ENCODE data around the gene ZNF808.
A peak's percentile ranks its signal among the peaks of the same experiment; 100 is the strongest.
"Not testable (repeated sequence)": the region's sequence is repeated elsewhere in the genome, so short reads cannot be mapped to it uniquely, and the experiment has no call there.

ZNF808 gene

DNA sequence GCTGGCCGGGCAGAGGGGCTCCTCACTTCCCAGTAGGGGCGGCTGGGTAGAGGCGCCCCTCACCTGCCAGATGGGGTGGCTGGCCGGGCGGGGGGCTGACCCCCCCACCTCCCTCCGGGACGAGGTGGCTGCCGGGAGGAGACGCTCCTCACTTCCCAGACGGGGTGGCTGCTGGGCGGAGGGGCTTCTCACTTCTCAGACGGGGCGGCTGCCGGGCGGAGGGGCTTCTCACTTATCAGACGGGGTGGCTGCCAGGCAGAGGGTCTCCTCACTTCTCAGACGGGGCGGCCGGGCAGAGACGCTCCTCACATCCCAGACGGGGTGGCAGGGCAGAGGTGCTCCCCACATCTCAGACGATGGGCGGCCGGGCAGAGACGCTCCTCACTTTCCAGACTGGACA is 66.0 kb downstream of the ZNF808 start:
- not testable (repeated sequence) for DNase-seq (ENCODE audit: low read depth)

DNA sequence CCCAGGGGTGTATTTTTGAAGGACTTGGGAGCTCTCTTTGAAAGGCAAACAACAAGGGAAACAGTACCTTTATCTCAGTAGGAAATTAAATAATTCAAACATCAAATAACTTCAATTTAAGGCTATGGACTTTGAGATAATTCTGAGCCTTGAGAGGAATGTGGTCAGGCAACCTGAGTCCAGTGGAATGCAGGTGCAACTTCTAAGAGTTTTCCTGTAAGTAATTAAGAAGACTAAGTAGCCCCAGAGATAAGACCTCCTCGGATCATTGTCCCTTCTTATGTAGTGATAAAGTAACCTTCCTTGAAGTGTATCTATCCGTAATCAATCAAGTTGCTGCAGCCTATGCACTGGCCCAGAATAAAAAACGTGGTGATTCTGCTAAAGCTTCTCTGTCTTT is 71.8 kb downstream of the ZNF808 start:
- DNase-seq (ENCODE audit: low read depth): no peak

DNA sequence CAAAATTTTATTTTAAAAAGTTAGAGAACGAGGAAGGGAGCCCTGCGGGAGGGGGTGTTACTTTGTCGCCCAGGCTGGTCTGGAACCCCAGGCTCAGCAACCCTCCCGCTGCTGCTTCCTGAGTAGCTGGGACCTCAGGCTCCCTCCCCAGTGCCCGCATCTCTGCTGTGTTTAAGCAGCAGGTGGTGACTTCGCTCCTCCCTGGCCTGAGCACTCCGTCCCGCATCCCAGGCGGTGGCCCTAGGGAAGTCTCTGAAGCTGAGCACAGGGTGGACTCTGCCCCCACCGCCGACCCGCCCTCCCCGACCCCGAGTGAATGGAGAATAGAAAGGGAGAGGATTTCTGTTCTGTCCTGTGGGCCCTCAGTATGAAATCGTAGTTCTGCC is 73.2 kb downstream of the ZNF808 start:
- no peak for DNase-seq (ENCODE audit: low read depth)

DNA sequence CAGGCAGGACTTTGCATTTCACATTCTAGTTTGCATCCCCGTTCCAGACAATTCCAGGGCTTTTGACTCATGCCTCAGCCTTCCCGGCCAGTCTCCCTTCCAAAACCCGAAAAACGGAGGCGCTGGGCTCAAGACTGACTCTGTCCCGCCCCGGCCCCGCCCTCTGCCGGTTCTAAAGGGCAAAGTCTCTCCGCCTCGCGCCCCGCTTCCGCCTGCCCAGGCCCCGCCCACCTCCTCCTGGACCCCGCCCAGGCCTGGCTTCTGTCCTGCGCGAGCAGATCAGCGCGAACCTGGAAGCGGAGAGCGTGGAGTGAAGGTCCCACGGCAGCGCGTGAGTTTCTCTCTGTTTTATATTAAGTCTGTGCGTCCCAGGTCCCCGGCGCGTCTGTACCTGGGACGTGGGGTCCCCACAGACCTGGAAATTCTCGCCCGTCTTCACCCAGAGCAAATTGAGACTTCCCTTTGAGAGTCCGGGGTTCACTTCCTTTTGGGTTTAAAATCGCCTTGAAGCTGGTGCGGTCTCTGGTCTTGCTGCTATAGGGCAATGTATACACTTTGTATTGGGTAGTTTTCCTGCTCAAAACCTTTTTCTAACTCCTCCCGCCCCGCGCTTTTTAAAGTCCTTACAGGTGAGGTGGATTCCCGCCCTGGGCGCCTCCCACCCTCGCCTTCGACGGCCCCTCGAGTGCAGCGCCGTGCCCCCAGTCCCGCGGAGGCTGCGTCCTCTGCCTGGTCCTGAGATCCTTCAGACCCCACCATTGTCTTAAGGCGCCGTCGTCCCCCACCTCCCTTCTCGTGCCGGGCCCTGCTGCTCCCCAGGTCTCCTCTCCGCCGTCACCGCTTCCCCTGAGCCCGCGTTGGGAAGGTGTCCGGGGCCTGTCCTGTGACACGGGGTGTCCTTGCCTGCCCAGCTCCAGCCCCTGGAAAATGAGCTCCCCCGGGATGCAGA is 73.8 kb downstream of the ZNF808 start:
- DNase-seq (ENCODE audit: low read depth): peak; percentile 80

DNA sequence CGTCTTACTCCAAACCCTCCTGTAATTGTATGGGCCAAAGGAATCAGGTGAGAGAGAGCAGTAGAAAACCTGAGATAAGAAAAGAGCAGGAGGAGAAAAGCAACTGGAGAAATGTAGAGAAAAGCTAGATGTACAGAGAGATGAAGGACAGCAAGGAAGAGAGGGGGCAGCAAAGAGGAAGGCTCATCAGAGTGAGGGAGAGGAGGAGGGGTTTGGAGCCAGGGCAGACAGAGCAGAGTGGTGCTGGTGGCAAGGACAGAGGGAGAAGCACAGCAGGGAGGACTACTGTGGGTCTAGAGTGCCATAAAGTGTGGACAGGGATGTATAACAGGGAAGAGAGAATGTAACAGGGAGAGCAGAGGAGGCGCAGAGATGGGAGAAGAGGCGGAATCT is 74.5 kb downstream of the ZNF808 start:
- DNase-seq (ENCODE audit: low read depth): not testable (repeated sequence)

DNA sequence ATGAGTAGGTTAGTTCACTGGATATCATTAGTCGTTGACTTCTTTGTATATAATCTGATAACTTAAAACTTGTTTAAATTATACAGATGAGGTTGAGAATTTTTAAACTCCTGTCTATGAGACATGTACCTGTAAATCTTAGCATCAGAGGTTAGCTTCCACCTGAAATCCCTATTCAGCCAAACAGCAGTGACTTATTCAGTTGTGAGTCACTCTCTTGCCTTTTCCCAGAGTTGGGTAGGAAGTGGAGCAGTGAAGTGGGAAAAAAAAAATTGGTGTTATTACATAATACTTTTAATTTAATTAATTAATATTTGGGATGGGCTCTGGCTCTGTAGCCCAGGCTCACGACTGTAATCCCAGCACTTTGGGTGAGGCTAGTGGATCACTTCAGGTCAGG is 75.5 kb downstream of the ZNF808 start:
- DNase-seq (ENCODE audit: low read depth): no peak

DNA sequence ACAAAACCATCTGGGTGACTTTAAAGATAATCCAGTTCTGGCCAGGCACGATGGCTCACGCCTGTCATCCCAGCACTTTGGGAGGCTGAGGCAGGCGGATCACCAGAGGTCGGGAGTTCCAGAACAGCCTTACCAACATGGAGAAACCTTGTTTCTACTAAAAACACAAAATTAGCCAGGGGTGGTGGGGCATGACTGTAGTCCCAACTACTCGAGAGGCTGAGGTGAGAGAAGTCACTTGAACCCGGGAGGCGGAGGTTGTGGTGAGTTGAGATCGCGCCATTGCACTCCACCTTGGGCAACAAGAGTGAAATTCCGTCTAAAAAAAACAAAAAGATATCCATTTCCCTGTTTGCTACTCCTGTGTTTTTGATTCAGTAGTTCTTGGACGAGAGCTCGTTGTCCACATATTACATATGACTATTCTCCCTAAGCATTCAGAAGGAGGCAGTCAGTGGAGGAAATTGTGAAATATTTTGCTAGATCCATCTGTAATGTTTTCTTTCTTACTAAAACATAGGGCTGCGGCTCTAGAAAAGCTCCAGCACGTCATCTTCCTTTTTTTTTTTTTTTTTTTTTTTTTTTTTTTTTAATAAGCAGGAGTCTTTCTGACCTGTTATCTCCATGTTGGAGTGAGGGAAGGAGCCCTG is 76.2 kb downstream of the ZNF808 start:
- no peak for DNase-seq (ENCODE audit: low read depth)

All from T-helper 22 cell (primary cell).